Endothelial cell of umbilical vein (primary cell): ENCODE data around the gene FANK1. TPM values are rescaled to one million over a fixed set of nuclear protein-coding genes. Genes with fewer than 3 reads are reported as not detected.

Experiments used
- BruUV-seq: library from RNA; stranded (reverse); fragments of 400-500 nt; replicated peaks from 2 replicates; lab custom pipeline; 2021; lab: Mats Ljungman, UMichigan
- CTCF ChIA-PET: fragments of 300-600, 350-600 bp; sonication (Branson Sonifier 250); formaldehyde crosslinking; loops from one replicate; lab custom pipeline; 2021; ENCODE audit warnings: antibody characterized with exemption, inconsistent platforms; lab: Charles Lee
- POLR2A ChIA-PET: fragments of 300-600, 350-600 bp; sonication (Branson Sonifier 250); formaldehyde crosslinking; loops from one replicate; lab custom pipeline; 2021; ENCODE audit warnings: antibody characterized with exemption, inconsistent platforms; lab: Charles Lee
- DNase-seq: peaks from one replicate; pipeline ENCODE4 v3.0.0-alpha.2; 2011; ENCODE audit warnings: low read depth, low spot score
- FAIRE-seq: peaks from 2 replicates; lab custom pipeline; 2011; peaks lifted over from hg19 to GRCh38; lab: Jason Lieb, UNC
- H2AFZ ChIP-seq: 2 replicates; pipeline ENCODE4 v1.6.0; 2012; ENCODE audit warnings: low read depth, low read length, control low read depth, inconsistent platforms
- H3K27ac ChIP-seq: 2 replicates; pipeline ENCODE4 v1.5.1; 2011; ENCODE audit warnings: low read depth, mild to moderate bottlenecking, control low read depth, low read length, moderate library complexity; ENCODE audit not compliant: insufficient read depth
- H3K27me3 ChIP-seq, 2 experiments: 2 replicates each; pipeline versions ENCODE4 v1.6.0 to v1.6.1; 2011; ENCODE audit warnings: low read length in 2 of 2, mixed read lengths in 1 of 2; ENCODE audit not compliant: control insufficient read depth in 2 of 2, insufficient read depth in 2 of 2
- H3K36me3 ChIP-seq, 2 experiments: 2 replicates in 1 of 2; 3 replicates in 1 of 2; pipeline ENCODE4 v1.5.1; 2011; ENCODE audit warnings: low read length in 2 of 2, mild to moderate bottlenecking in 1 of 2, moderate library complexity in 1 of 2; ENCODE audit not compliant: control insufficient read depth in 2 of 2, insufficient read depth in 2 of 2; ENCODE audit errors: extremely low read depth in 1 of 2
- H3K4me1 ChIP-seq: 3 replicates; pipeline ENCODE4 v1.5.1; 2011; ENCODE audit warnings: mild to moderate bottlenecking, low read length; ENCODE audit not compliant: control insufficient read depth, insufficient read depth; ENCODE audit errors: extremely low read depth
- H3K4me2 ChIP-seq: 2 replicates; pipeline ENCODE4 v1.6.1; 2011; ENCODE audit warnings: low read length, control low read depth, mixed read lengths; ENCODE audit not compliant: insufficient read depth
- H3K4me3 ChIP-seq, 3 experiments: fragments of 200-600 bp in 1 of 3; sonication (generic), shearing (Covaris generic) in 1 of 3; replicated peaks in 1 of 3; 2 replicates each; pipeline ENCODE4 v1.5.1; 2011 to 2016; ENCODE audit warnings: control low read depth in 3 of 3, low read length in 3 of 3, mild to moderate bottlenecking in 2 of 3, inconsistent platforms in 1 of 3, low read depth in 1 of 3, moderate library complexity in 1 of 3; ENCODE audit not compliant: insufficient read depth in 1 of 3
- H3K79me2 ChIP-seq: 2 replicates; pipeline ENCODE4 v1.6.0; 2012; ENCODE audit warnings: low read length, inconsistent platforms; ENCODE audit not compliant: control insufficient read depth, insufficient read depth
- H3K9ac ChIP-seq: replicated peaks from 2 replicates; pipeline ENCODE3; 2011; ENCODE audit warnings: low read length, control low read depth; ENCODE audit not compliant: insufficient read depth; ENCODE audit errors: extremely low read depth
- H3K9me1 ChIP-seq: replicated peaks from 3 replicates; pipeline ENCODE4 v1.6.0; 2011; ENCODE audit warnings: mild to moderate bottlenecking, low read length; ENCODE audit not compliant: control insufficient read depth, insufficient read depth; ENCODE audit errors: extremely low read depth
- H3K9me3 ChIP-seq: replicated peaks from 2 replicates; pipeline ENCODE4 v1.5.1; 2012; ENCODE audit warnings: low read length, inconsistent platforms; ENCODE audit not compliant: control insufficient read depth, insufficient read depth
- H4K20me1 ChIP-seq: replicated peaks from 2 replicates; pipeline ENCODE3; 2011; ENCODE audit warnings: mild to moderate bottlenecking, low read length; ENCODE audit not compliant: control insufficient read depth, insufficient read depth; ENCODE audit errors: extremely low read depth
- CTCF ChIP-seq, 2 donors: IDR thresholded peaks; 1 replicate in 1 of 2; 2 replicates in 1 of 2; pipeline ENCODE4 v1.5.1; 2011; ENCODE audit warnings: low read length in 2 of 2, mild to moderate bottlenecking in 2 of 2, moderate library complexity in 2 of 2, control low read depth in 1 of 2, inconsistent platforms in 1 of 2, low read depth in 1 of 2; ENCODE audit not compliant: insufficient read depth in 1 of 2; ENCODE audit errors: extremely low read depth in 1 of 2
- EZH2 ChIP-seq: IDR thresholded peaks from 2 replicates; pipeline ENCODE4 v1.6.1; 2012; ENCODE audit warnings: borderline replicate concordance, low read depth, mild to moderate bottlenecking, moderate library complexity, low read length, inconsistent platforms; ENCODE audit not compliant: severe bottlenecking
- FOS ChIP-seq: IDR thresholded peaks from 2 replicates; pipeline ENCODE4 v1.6.1; 2011; ENCODE audit warnings: mild to moderate bottlenecking, low read length, moderate library complexity, borderline replicate concordance; ENCODE audit not compliant: insufficient read depth
- GATA2 ChIP-seq: IDR thresholded peaks from 2 replicates; pipeline ENCODE4 v1.7.0; 2011; ENCODE audit warnings: low read depth, mild to moderate bottlenecking, moderate library complexity, mixed read lengths, low read length; ENCODE audit not compliant: insufficient read length, insufficient read depth
- JUN ChIP-seq: IDR thresholded peaks from 2 replicates; pipeline ENCODE4 v1.6.1; 2011; ENCODE audit warnings: borderline replicate concordance, low read depth; ENCODE audit not compliant: insufficient read length, insufficient read depth
- MAX ChIP-seq: IDR thresholded peaks from 2 replicates; pipeline ENCODE4 v1.6.1; 2011; ENCODE audit not compliant: insufficient read depth, insufficient read length
- MYC ChIP-seq: IDR thresholded peaks from one replicate; pipeline ENCODE4 v1.6.1; 2011; ENCODE audit warnings: mild to moderate bottlenecking, low read depth, low read length
- POLR2A ChIP-seq: IDR thresholded peaks from 2 replicates; pipeline ENCODE4 v1.6.1; 2012; ENCODE audit warnings: low read depth, mild to moderate bottlenecking, control low read depth, low read length
- POLR2AphosphoS5 ChIP-seq: IDR thresholded peaks from 2 replicates; pipeline ENCODE4 v1.6.1; 2012; ENCODE audit warnings: low read depth, mild to moderate bottlenecking, control low read depth, low read length, moderate library complexity; ENCODE audit not compliant: insufficient read depth
- dilution Hi-C: fragments of 300-500 bp; cut with MboI; formaldehyde crosslinking; loops from one replicate; pipeline ENCODE4 v1.15.0; 2019; ENCODE audit warnings: low sequenced_read_pairs; ENCODE audit not compliant: extremely low pct_ligation_motif_present
- intact Hi-C: fragments of 100-400 bp; cut with micrococcal nuclease; formaldehyde crosslinking; loops from one replicate; pipeline ENCODE4 v1.10.0; 2022
- polyA plus RNA-seq, 4 experiments: library from polyadenylated mRNA; depleted of rRNA in 3 of 4; stranded (reverse) in 3 of 4; unstranded in 1 of 4; fragments of >200 nt; gene quantifications; 2 replicates each; pipeline versions ENCODE4 v1.2.1 to v1.2.3, GENCODE V29; 2011 to 2012; ENCODE audit warnings: missing spikeins in 1 of 4
- total RNA-seq: library from RNA; stranded (reverse); gene quantifications from 2 replicates; pipeline ENCODE4 v1.2.3, GENCODE V29; 2021

Gene FANK1
- total and polyA plus RNA-seq, 2 donors (not counting 3 experiments of a cell fraction or from before 2014, with no cell fraction given): 1.6 to 1.9 TPM

DNA sequence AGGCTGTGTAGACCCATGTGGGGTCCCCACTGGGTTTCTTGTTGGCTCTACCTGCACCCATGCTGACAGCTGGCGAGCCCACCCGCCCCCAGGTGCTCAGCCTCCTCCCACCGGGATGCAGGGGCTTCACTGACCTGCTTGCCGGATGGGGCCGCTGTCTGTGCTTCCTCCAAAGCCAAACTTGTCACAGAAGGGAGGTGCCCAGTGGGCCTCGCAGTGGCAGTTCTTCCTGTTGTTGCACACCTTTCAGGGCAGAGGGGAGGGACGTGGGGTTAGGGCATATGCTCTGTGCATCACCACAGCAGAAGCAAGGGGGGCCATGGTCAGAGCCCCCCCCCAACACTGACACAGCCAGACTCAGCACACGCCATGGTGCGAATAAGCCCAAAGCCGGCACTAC is 146.5 kb downstream of the FANK1 start:
- H4K20me1 ChIP-seq: no peaks in the 10 kb centered on the region
- no peaks in the 10 kb centered on the region for H3K27me3 ChIP-seq
- H3K9me3 ChIP-seq: no peaks in the 10 kb centered on the region
- intact Hi-C loops (loop anchor here (1.0 to 10.0 kb wide), 2 partner anchors 7 to 148 kb away; partner anchors contain the start of gene FANK1), dilution Hi-C loops (no loop called here)
- ChIA-PET CTCF (no interaction called here), POLR2A (no interaction called here)
- H3K4me1 ChIP-seq: peaks cover 14% of the 10 kb centered on the region
- no peaks in the 10 kb centered on the region for H3K36me3 ChIP-seq
- no peak overlapping the region for H3K9ac ChIP-seq
- DNase-seq (no peak), FAIRE-seq (no peak)
- no peak overlapping the region for H3K4me3 ChIP-seq
- no peak overlapping the region for H2AFZ ChIP-seq
- BruUV-seq: no TSS peak
- H3K4me2 ChIP-seq: no peak overlapping the region
- H3K79me2 ChIP-seq: no peaks in the 10 kb centered on the region
- no peak for TF ChIP-seq POLR2AphosphoS5
- TF ChIP-seq GATA2: no peak
- no peak for TF ChIP-seq FOS
- TF ChIP-seq POLR2A: no peak
- no peak for TF ChIP-seq JUN
- no peak for TF ChIP-seq MAX
- no peak for TF ChIP-seq MYC
- TF ChIP-seq EZH2: no peak
- TF ChIP-seq CTCF (IDR thresholded peaks at IDR 0.05; ENCODE audit: extremely low read depth in 1 of 2, insufficient read depth in 1 of 2, low read depth in 1 of 2, low read length in 2 of 2): no peak
- H3K9me1 ChIP-seq: no peaks in the 10 kb centered on the region
- no peak overlapping the region for H3K27ac ChIP-seq
